D721Med (cell line): ENCODE data around the gene FNDC10.

Experiments
- DNase-seq: peaks from one replicate; pipeline ENCODE4 v3.0.0; 2011; ENCODE audit warnings: low spot score; ENCODE audit not compliant: insufficient read length
- FAIRE-seq: peaks from 2 replicates; lab custom pipeline; 2011; peaks lifted over from hg19 to GRCh38; lab: Jason Lieb, UNC
- TF ChIP-seq, protein P1 (sequence below): IDR thresholded peaks from 2 replicates; pipeline ENCODE4 v1.5.1; 2012; ENCODE audit warnings: mild to moderate bottlenecking, control low read depth; ENCODE audit not compliant: insufficient read depth; ENCODE audit errors: missing control alignments

FNDC10 gene

DNA sequence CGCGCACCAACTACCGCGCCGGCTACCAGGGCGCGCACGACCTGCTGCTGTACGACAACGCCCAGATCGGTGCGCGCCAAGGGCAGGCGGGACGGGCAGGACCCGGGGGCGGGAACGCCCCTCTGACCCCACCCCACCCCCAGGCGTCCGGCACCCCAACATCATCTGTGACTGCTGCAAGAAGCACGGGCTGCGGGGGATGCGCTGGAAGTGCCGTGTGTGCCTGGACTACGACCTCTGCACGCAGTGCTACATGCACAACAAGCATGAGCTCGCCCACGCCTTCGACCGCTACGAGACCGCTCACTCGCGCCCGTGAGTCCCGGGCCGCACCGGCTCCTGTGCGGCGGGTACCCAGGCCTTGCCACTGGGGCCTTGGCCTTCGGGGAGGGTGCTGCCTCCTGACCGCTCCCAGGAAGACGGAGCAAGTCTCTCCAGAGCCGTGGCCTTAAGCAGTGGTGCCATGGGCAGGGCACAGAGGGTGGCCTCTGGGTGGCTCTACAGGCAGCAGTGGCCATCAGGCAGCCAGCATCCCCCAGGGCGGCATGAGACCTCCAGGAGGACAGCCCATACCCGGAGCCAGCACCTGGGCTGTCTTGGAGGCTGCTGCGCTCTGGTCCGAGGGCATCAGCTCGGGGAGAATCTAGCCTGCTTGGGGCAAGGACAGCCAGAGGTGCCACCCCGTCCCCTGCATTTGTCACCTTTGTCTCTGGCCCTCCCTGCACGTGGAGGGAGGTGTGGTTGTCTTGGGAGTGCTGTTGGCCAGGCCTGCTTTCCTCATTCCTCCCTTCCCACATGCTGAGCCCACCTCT, 23.9 kb upstream of the FNDC10 start:
- FAIRE-seq = no peak

DNA sequence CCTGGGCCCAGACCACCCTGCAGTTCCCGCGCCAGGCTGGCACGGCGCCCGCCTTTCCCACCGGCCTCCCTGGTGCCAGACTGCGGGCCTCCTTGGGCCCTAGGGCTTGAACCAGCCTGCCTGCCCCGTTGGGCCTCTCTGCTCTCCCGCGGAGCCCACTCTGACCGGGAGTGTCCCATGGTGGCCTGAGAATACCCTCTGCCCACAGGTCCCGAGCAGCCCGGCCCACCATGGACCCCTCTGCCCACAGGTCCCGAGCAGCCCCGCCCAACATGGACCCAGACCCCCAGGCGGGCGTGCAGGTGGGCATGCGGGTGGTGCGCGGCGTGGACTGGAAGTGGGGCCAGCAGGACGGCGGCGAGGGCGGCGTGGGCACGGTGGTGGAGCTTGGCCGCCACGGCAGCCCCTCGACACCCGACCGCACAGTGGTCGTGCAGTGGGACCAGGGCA, 23.3 kb upstream of the FNDC10 start:
- FAIRE-seq = no peak
- no peak for DNase-seq
- TF ChIP-seq, protein P1, sequence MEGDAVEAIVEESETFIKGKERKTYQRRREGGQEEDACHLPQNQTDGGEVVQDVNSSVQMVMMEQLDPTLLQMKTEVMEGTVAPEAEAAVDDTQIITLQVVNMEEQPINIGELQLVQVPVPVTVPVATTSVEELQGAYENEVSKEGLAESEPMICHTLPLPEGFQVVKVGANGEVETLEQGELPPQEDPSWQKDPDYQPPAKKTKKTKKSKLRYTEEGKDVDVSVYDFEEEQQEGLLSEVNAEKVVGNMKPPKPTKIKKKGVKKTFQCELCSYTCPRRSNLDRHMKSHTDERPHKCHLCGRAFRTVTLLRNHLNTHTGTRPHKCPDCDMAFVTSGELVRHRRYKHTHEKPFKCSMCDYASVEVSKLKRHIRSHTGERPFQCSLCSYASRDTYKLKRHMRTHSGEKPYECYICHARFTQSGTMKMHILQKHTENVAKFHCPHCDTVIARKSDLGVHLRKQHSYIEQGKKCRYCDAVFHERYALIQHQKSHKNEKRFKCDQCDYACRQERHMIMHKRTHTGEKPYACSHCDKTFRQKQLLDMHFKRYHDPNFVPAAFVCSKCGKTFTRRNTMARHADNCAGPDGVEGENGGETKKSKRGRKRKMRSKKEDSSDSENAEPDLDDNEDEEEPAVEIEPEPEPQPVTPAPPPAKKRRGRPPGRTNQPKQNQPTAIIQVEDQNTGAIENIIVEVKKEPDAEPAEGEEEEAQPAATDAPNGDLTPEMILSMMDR = no peak

More for the DNA sequence above, 23.9 kb upstream of the FNDC10 start:
- DNase-seq = no peak
- TF ChIP-seq, protein P1 = no peak

DNA sequence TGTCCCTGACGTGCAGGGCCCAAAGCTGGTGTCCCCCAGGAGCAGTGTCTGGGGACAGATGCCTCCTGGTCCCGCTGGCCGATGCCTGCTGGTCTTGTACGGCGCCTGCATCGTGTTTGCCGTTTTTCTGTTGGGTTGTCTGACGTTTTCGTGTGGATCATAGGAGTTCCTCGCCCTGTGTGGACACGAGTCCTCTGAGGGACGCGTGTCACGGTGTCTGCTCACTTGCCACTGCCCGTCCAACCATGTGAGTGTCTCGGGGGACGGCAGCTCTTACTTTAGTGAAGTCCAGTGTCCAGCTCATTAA, 22.8 kb upstream of the FNDC10 start:
- no peak for DNase-seq
- TF ChIP-seq, protein P1 = no peak
- no peak for FAIRE-seq

DNA sequence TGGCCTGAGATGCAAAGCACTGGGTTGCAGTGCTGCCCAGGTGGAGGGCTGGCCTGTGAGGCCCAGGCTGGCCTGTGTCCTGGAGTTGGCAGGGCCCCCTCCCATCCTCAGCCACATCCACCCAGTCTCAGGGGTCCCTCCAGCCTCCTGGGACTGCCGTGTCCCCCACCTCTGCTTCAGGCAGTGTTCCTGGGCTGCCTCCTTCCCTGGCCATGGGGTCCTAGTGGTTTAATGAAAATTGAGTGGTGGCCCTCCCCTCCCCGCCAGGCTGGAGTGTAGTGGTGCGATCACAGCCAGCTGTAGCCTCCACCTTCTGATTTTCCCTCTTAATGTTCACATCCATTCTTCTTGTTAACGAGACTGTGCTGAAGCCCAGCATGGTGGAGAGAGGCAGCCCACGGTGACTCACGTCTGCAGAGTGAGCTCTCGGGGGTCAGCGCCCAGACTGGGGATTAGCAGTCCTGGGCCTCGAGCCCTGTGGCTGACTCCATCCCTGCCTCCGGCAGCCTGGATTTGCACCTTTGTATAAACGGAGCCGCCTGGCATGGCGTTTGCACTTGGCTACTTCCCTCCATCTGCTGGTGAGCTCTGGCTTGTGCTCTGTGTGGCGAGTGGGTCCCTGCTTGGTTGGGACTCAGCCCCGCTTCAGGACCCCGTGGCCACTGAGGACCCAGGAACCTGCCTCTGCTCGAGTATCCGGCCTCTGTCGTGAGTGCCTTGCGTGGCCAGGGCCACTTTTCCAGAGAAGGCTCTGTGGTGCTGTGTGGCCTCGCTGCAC, 22.3 kb upstream of the FNDC10 start:
- FAIRE-seq (no peak), DNase-seq (no peak)
- TF ChIP-seq, protein P1 = no peak

DNA sequence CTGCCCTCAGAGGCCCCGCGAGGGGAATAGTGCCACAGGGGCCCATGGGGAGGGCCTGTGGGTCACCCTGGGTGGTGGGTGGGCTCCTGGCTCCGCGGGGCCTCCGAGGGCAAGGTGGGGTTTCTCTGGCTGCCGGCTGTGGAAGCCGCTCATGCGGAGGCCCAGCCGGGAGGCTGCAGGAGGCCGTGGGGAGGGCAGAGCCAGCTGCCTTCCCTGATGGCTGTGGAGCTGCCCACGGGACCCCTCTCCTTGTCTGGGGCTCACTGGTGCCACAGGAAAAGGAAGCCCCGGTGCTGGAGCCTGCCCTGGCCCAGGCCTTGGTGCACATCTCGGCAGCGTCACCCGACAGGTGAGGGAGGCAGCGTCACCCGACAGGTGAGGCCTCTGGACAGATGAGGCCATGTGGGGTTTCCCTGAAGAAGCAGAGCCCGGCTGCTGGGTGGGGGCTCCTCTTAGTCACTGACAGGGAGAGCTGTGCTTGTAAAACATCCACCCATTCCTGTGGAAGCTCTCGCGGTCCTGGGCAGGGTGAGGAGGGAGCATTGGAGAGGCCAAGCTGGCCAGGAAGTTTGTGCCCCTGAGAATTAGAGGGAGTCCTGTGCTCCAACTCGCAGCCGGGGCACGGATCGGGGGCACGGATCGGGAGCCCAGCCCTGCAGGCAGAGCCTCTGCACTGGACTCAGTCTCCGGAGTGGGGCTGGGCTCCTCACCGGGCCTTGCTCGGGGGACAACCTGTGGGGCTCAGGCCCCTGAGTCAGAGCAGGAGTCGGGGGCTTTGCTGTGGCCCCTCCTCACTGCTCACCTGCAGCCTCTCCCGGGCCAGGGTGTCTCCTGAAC, 21.5 kb upstream of the FNDC10 start:
- DNase-seq = no peak
- no peak for FAIRE-seq
- TF ChIP-seq, protein P1 = no peak

DNA sequence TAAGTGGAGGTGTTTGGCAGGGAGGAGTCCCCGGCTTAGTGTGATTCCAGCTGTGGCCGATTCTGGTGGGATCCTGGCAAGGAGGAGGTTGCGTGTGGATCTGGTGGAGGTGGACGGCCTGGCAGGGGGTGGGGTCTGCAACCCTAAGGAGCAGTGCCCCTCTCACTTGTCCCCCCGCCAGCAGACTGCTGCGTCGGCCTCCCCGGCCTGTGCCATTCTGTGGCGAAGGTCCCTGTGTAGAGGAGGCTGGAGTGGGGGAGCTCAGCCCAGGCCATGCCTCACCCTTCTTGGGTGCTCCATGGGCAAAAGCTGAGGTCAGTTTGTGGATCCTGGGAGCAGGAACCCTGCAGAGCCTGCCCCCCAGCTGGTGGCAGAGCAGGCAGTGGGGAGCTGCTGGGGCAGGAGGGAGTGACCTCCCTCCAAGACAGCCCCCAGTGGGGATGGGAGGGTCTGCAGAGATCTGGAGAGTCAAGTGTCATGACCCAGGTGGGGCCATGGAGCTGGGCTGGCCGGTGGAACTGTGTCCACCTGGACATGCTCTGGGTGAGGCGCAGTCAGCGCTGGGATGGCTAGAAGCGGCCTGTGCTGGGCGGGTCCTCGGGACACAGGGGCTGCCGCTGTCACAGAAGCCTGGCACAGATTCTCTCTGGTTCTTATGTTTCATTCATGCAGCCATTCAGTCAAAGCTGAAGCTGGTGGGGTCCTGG, 20.7 kb upstream of the FNDC10 start:
- no peak for FAIRE-seq
- TF ChIP-seq, protein P1 = no peak

More for the DNA sequence above, 20.7 kb upstream of the FNDC10 start:
- DNase-seq = no peak
